GM10266 (cell line): ENCODE measurements around the gene PVALB.

Experiments used
- DNase-seq: peaks from one replicate; pipeline ENCODE4 v3.0.0; 2012; ENCODE audit errors: extremely low spot score
- CTCF ChIP-seq: IDR thresholded peaks from 2 replicates; pipeline ENCODE4 v1.5.1; 2012; ENCODE audit warnings: mild to moderate bottlenecking, low read depth; ENCODE audit not compliant: control insufficient read depth, insufficient read depth; ENCODE audit errors: missing control alignments

Gene PVALB

GRCh38 chr22:36816636-36817524, at the start of gene PVALB:
PVALB (minus strand) TSS chr22:36817035; CDS start chr22:36817005, 30 bp downstream.
- TF ChIP-seq CTCF: no peak

GRCh38 chr22:36865346-36865745, 48.5 kb upstream of the PVALB start:
- no peak for TF ChIP-seq CTCF
- DNase-seq: no peak

More at GRCh38 chr22:36816636-36817524, at the start of gene PVALB:
- no peak for DNase-seq

GRCh38 chr22:36864454-36865215, 47.8 kb upstream of the PVALB start:
- no peak for TF ChIP-seq CTCF

DNA sequence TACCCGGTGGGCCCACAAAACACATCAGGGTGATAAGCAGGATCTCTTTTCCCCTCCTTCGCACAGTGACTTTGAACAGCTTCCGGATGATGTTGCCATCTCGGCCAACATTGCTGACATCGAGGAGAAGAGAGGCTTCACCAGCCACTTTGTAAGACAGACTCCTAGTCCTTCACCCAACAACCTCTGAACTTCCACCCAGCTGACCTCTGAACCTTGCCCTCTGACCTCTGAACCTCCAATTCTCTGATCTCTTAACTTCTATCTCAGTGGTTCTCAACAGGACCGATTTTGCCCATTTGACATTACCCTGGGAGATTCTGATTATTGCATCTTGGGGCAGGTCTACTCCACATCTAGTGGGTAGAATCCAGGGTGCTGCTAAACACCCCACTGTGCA, 47.1 kb upstream of the PVALB start:
- DNase-seq: no peak

More at GRCh38 chr22:36864454-36865215, 47.8 kb upstream of the PVALB start:
- no peak for DNase-seq

GRCh38 chr22:36863281-36863680, 46.4 kb upstream of the PVALB start:
- DNase-seq: no peak
- no peak for TF ChIP-seq CTCF

More for the DNA sequence above, 47.1 kb upstream of the PVALB start:
- no peak for TF ChIP-seq CTCF

GRCh38 chr22:36862251-36863242, 45.7 kb upstream of the PVALB start:
- DNase-seq: peak; percentile 51

More at GRCh38 chr22:36862251-36863242, 45.7 kb upstream of the PVALB start:
- TF ChIP-seq CTCF: no peak
